Lower leg skin (tissue), 3 donors: ENCODE results near the gene SUPT4H1.

Experiments used
- CTCF ChIP-seq, 3 donors: fragments of 450-650 bp; IDR thresholded peaks; one replicate each; pipeline ENCODE4 v1.5.1; 2016; ENCODE audit warnings: antibody characterized with exemption in 3 of 3, mild to moderate bottlenecking in 3 of 3, moderate library complexity in 2 of 3
- POLR2A ChIP-seq, 2 donors: fragments of 450-650 bp; IDR thresholded peaks; one replicate each; pipeline ENCODE4 v1.6.1; 2016 to 2017; ENCODE audit warnings: antibody characterized with exemption in 2 of 2, mild to moderate bottlenecking in 1 of 2, moderate library complexity in 1 of 2

GRCh38 chr17:58376472-58377000, 24.5 kb upstream of the SUPT4H1 start:
- TF ChIP-seq POLR2A (IDR thresholded peaks at IDR 0.05) (no peak), CTCF (IDR thresholded peaks at IDR 0.05) (no peak)
